HEK293T (cell line): ENCODE measurements around the gene CCDC158.

Experiments
- CTCF ChIA-PET: fragments of 350-600 bp; formaldehyde crosslinking; extraction: SDS; loops from one replicate; lab custom pipeline; 2021; ENCODE audit warnings: antibody characterized with exemption, inconsistent platforms; lab: Yijun Ruan, JAX
- POLR2A ChIA-PET: fragments of 350-600 bp; formaldehyde crosslinking; extraction: SDS; loops from one replicate; lab custom pipeline; 2020; ENCODE audit warnings: antibody characterized with exemption, inconsistent platforms; lab: Yijun Ruan, JAX
- DNase-seq: peaks from one replicate; pipeline ENCODE4 v3.0.0; 2012; ENCODE audit warnings: mixed read lengths; ENCODE audit errors: extremely low spot score
- ARNT ChIP-seq: fragments of 450-650 bp; IDR thresholded peaks from 2 replicates; pipeline ENCODE4 v1.6.1; 2017; ENCODE audit warnings: mild to moderate bottlenecking
- BHLHE40 ChIP-seq: fragments of 450-650 bp; IDR thresholded peaks from 2 replicates; pipeline ENCODE4 v1.6.1; 2016; ENCODE audit warnings: mild to moderate bottlenecking, moderate library complexity, borderline replicate concordance
- CTBP1 ChIP-seq: fragments of 450-650 bp; IDR thresholded peaks from 2 replicates; pipeline ENCODE4 v1.6.1; 2016; ENCODE audit warnings: borderline replicate concordance
- ELF4 ChIP-seq: fragments of 450-650 bp; IDR thresholded peaks from 2 replicates; pipeline ENCODE4 v1.6.1; 2017; ENCODE audit warnings: antibody characterized with exemption
- FOXA1 ChIP-seq: fragments of 450-650 bp; IDR thresholded peaks from 2 replicates; pipeline ENCODE4 v1.6.1; 2016; ENCODE audit warnings: mild to moderate bottlenecking
- FOXK2 ChIP-seq: fragments of 450-650 bp; IDR thresholded peaks from 2 replicates; pipeline ENCODE4 v1.6.1; 2016; ENCODE audit warnings: mild to moderate bottlenecking
- FOXM1 ChIP-seq: fragments of 450-650 bp; IDR thresholded peaks from 2 replicates; pipeline ENCODE4 v1.6.1; 2017; ENCODE audit warnings: mild to moderate bottlenecking, borderline replicate concordance
- HDGF ChIP-seq: fragments of 450-650 bp; IDR thresholded peaks from 2 replicates; pipeline ENCODE4 v1.6.1; 2017; ENCODE audit warnings: antibody characterized with exemption, borderline replicate concordance
- L3MBTL2 ChIP-seq: fragments of 450-650 bp; conservative IDR thresholded peaks from 2 replicates; pipeline ENCODE4 v1.6.1; 2016; ENCODE audit warnings: mild to moderate bottlenecking
- LEF1 ChIP-seq: fragments of 450-650 bp; IDR thresholded peaks from 2 replicates; pipeline ENCODE4 v1.6.1; 2017; ENCODE audit warnings: mild to moderate bottlenecking, borderline replicate concordance
- NFRKB ChIP-seq: fragments of 450-650 bp; IDR thresholded peaks from 2 replicates; pipeline ENCODE4 v1.6.1; 2016; ENCODE audit warnings: mild to moderate bottlenecking, moderate library complexity
- PKNOX1 ChIP-seq: fragments of 450-650 bp; IDR thresholded peaks from 2 replicates; pipeline ENCODE4 v1.6.1; 2016
- SP1 ChIP-seq: fragments of 450-650 bp; IDR thresholded peaks from 2 replicates; pipeline ENCODE4 v1.6.1; 2017
- SUZ12 ChIP-seq: fragments of 450-650 bp; IDR thresholded peaks from 2 replicates; pipeline ENCODE4 v1.6.1; 2016; ENCODE audit warnings: mild to moderate bottlenecking
- TARDBP ChIP-seq: fragments of 450-650 bp; IDR thresholded peaks from 2 replicates; pipeline ENCODE4 v1.6.1; 2016
- ZNF384 ChIP-seq: fragments of 450-650 bp; IDR thresholded peaks from 2 replicates; pipeline ENCODE4 v1.6.1; 2016

Gene CCDC158

GRCh38 chr4:76354517-76355473, 66.1 kb downstream of the CCDC158 start:
- DNase-seq: no peak
- ChIA-PET POLR2A (no interaction called here), CTCF (interaction anchor here (1.1 kb wide), 1 partner anchor 22 kb away, joined by 3 read pairs; no protein-coding TSS in a partner anchor)
- no peak for TF ChIP-seq TARDBP
- no peak for TF ChIP-seq L3MBTL2
- no peak for TF ChIP-seq SP1
- TF ChIP-seq CTBP1: no peak
- TF ChIP-seq BHLHE40: no peak
- no peak for TF ChIP-seq SUZ12
- TF ChIP-seq ZNF384: no peak
- TF ChIP-seq ARNT: no peak
- no peak for TF ChIP-seq FOXA1

- ChIA-PET POLR2A (no interaction called here), CTCF (no interaction called here)
- no peak for DNase-seq
- TF ChIP-seq FOXK2 (no peak), SUZ12 (no peak), NFRKB (no peak), FOXM1 (no peak), SP1 (no peak), L3MBTL2 (no peak)
These were observed 78.1 kb downstream of the CCDC158 start for GRCh38 chr4:76342803-76343202.

GRCh38 chr4:76342191-76342590, 78.8 kb downstream of the CCDC158 start:
- no peak for TF ChIP-seq PKNOX1
- TF ChIP-seq CTBP1: no peak
- TF ChIP-seq LEF1: no peak
- no peak for TF ChIP-seq SP1
- no peak for TF ChIP-seq L3MBTL2
- no peak for TF ChIP-seq FOXK2
- TF ChIP-seq NFRKB: no peak
- no peak for TF ChIP-seq ZNF384
- TF ChIP-seq BHLHE40: no peak
- no peak for TF ChIP-seq FOXA1
- no peak for TF ChIP-seq FOXM1
- no peak for TF ChIP-seq SUZ12
- no peak for TF ChIP-seq ELF4
- DNase-seq: no peak
- ChIA-PET POLR2A (no interaction called here), CTCF (no interaction called here)

GRCh38 chr4:76341063-76341462, 79.9 kb downstream of the CCDC158 start:
- no peak for DNase-seq
- TF ChIP-seq FOXA1 (no peak), HDGF (no peak), FOXK2 (no peak), TARDBP (no peak), NFRKB (no peak), CTBP1 (no peak), BHLHE40 (no peak), ELF4 (no peak), ARNT (no peak), FOXM1 (no peak), ZNF384 (no peak), L3MBTL2 (no peak), PKNOX1 (no peak), LEF1 (no peak)
- ChIA-PET CTCF (no interaction called here), POLR2A (interaction anchor here (0.7 kb wide), 1 partner anchor 35 kb away, joined by 3 read pairs; the partner anchor contains the start of gene STBD1)

- DNase-seq: no peak
- ChIA-PET CTCF (no interaction called here), POLR2A (interaction anchor here (1.4 kb wide), 1 partner anchor 33 kb away, joined by 4 read pairs; the partner anchor contains the start of gene STBD1)
- no peak for TF ChIP-seq NFRKB
- no peak for TF ChIP-seq FOXM1
- no peak for TF ChIP-seq ARNT
- TF ChIP-seq HDGF: no peak
- TF ChIP-seq TARDBP: no peak
- no peak for TF ChIP-seq BHLHE40
These were observed 81.6 kb downstream of the CCDC158 start for GRCh38 chr4:76339364-76339763.

- POLR2A ChIA-PET: no interaction called here
- DNase-seq: no peak
- CTCF ChIA-PET: no interaction called here
- no peak for TF ChIP-seq ELF4
- TF ChIP-seq SUZ12: no peak
- no peak for TF ChIP-seq ARNT
- TF ChIP-seq ZNF384: no peak
- no peak for TF ChIP-seq FOXM1
- TF ChIP-seq LEF1: no peak
- TF ChIP-seq PKNOX1: no peak
- TF ChIP-seq CTBP1: no peak
- no peak for TF ChIP-seq SP1
- TF ChIP-seq FOXK2: no peak
- TF ChIP-seq NFRKB: no peak
- no peak for TF ChIP-seq FOXA1
- no peak for TF ChIP-seq BHLHE40
- TF ChIP-seq HDGF: no peak
- TF ChIP-seq TARDBP: no peak
- no peak for TF ChIP-seq L3MBTL2
These were observed 86.1 kb downstream of the CCDC158 start for GRCh38 chr4:76334885-76335284.
